GM12872 (cell line): ENCODE measurements around the gene EDA.

Experiments used
- CTCF ChIP-seq: IDR thresholded peaks from 3 replicates; pipeline ENCODE4 v1.5.1; 2011; ENCODE audit warnings: low read depth, mild to moderate bottlenecking, low read length, moderate library complexity; ENCODE audit not compliant: insufficient read depth

EDA gene

GRCh38 chrX:70025464-70025863 is 409.6 kb downstream of the EDA start:
- no peak for TF ChIP-seq CTCF

GRCh38 chrX:70026112-70026850 is 410.4 kb downstream of the EDA start:
- TF ChIP-seq CTCF: no peak

- no peak for TF ChIP-seq CTCF
These were observed 410.9 kb downstream of the EDA start for GRCh38 chrX:70026851-70027200.

- TF ChIP-seq CTCF: no peak
These were observed 413.9 kb downstream of the EDA start for GRCh38 chrX:70029863-70030262.

GRCh38 chrX:70030301-70030767 is 414.4 kb downstream of the EDA start:
- peak; percentile 77 for TF ChIP-seq CTCF

GRCh38 chrX:70032792-70033191 is 416.9 kb downstream of the EDA start:
- TF ChIP-seq CTCF: no peak

- peak; percentile 63 for TF ChIP-seq CTCF
These were observed 417.6 kb downstream of the EDA start for GRCh38 chrX:70033348-70034051.
